Raji (cell line): ENCODE measurements around the gene KAT2A.

Experiments
- POLR2A ChIP-seq: IDR thresholded peaks from 2 replicates; pipeline ENCODE4 v1.6.1; 2011; ENCODE audit warnings: low read depth, low read length, control low read depth; ENCODE audit not compliant: insufficient read depth

The KAT2A gene

GRCh38 chr17:42141382-42141781 is 20.2 kb upstream of the KAT2A start:
- no peak for TF ChIP-seq POLR2A

GRCh38 chr17:42138749-42139492 is 17.8 kb upstream of the KAT2A start:
- TF ChIP-seq POLR2A, result no peak

DNA sequence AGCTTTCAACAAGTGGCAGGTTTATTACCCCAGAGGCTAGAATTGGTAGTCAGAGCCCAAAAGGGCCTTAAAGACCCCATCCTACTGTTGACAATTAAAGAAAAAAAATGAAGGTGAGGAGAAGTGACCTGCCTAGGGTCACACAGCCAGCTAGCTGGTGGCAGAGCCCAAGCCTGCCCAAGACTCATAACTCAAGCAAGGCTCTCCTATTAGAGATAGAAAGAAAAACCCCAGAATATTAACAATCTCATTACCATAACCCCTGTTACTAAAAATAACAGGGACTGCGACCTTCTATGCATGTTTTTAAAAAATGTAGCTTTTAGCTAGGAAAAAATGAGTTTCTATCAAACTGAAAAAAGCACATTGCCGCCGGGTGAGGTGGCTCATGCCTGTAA is 15.5 kb upstream of the KAT2A start:
- no peak for TF ChIP-seq POLR2A

DNA sequence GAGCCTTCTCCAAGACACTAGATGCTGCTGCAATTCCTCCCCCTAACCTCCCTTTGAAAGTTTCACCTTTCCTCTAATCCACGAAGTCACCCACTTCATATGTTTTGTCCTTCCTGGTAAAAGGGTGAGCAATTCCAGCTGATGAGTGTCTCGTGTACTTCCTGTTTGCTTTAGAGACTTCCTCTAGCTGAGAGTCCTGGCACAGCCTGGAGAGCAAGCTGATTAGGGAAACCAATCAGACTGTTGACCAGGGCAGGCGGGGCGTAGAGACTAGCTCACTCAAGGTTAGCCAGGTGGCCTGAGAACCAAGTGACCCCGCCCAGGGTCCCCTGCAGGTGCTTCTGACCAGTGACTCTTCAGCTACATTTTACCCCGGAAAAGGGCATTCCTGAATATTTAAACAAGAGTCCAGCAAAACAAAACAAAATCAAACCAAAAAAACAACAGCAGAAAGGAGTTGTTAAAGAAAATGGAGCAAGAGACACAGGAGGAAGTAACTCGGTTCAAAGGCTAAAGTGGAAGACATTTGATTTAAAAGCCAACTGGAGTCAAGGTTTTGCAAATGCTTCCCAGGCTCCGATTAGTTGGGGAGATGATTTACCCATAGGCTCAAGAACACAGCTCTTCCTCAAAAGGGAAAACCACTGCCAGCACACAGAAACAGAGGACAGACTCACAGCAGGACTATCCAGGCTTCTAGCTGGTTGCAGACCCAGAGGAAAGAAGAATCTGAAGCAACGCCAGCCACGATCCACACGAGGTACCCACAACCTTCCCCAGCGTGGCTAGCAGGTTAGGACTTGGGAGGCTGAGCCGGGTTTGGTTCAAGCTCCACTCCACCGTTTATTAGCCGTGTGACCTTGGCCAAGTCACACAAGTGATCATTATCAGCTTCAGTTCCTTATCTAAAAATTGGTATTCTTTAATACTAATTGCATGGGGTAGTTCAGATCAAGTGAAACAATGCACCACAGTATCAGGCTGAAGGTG is 14.8 kb upstream of the KAT2A start:
- no peak for TF ChIP-seq POLR2A

DNA sequence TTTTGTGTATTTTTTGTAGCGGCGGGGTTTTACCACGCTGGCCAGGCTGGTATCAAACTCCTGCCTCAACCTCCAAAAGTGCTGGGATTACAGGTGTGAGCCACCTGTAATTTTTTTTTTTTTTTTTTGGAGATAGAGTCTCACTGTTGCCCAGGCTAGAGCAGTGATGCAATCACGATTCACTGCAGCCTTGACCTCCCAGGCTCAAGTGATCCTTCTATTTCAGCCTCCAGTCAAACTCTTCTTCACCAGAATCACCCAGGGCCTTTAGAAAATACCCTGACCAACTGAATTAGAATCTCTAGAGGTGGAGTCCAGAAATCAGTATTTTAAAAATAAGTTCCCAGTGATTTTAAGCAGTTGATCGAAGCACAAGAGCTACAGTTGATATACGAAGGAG is 14.0 kb upstream of the KAT2A start:
- TF ChIP-seq POLR2A, result no peak

DNA sequence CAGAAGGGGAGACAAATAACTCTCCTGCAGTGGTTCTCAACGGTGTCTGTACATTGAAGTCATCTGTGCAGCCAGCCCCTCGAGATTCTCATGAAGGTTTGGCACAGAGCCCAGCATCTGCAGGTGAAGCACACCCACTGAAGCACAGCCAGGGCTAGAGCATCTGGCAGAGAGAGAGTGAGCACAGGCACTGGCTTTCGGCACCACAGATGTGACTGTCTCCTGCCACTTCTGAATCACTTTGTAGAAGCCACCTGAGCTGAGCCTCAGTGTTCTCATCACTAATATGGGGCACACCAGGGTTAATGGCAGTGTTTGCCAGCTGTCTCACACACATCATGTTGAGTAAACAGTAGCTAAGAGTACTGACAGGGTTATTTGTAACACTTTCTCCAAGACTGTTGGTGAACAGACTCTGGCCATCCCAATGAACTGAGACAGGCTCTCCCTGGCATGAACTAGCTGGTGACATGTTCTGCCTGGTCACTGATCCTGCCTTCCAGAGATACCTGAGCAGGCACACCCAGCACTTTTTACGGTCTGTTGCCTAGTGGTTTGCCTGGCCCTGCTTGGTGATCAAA is 12.4 kb upstream of the KAT2A start:
- TF ChIP-seq POLR2A, result no peak

- TF ChIP-seq POLR2A, result no peak
Observed at GRCh38 chr17:42132941-42133340, 11.8 kb upstream of the KAT2A start.

DNA sequence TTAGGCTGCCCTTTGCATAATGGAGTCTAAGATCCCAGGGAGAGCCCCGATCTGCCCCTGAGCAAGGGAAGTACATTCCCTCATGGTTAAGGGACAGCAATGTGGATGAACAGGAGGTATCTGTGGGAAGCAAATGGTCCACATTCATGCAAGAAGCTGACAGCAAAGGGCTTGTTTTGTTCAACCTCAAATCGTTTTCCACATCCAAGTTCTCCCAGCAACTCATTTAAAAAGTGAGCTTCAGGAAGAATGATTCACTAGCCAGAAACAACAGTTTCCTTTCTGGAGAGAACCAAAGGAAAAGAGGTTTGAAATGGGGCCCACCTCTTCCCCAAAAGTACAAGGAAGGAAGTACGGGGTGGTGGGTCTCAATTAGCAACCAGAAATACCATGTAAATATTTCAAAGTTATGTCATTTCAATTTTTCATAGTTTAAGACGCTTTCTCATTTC is 10.8 kb upstream of the KAT2A start:
- TF ChIP-seq POLR2A, result no peak

DNA sequence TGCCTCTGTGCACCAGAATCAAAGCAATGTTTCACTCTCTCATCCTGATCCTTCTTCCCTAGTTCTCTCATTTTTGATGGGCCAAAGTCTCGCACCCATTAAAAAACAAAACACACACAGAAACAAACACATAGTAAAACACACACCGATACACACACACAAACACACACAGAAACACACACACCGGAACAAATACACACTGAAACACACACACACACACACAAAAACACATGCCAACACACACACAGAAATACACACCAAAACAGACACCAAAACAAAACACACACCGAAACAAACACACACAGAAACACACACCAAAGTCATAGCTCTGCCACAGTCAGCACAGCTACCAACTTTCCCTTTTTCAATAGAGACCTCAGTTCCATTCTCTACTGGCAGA is 10.1 kb upstream of the KAT2A start:
- TF ChIP-seq POLR2A, result no peak

GRCh38 chr17:42130310-42130936 is 9.3 kb upstream of the KAT2A start:
- TF ChIP-seq POLR2A, result no peak

DNA sequence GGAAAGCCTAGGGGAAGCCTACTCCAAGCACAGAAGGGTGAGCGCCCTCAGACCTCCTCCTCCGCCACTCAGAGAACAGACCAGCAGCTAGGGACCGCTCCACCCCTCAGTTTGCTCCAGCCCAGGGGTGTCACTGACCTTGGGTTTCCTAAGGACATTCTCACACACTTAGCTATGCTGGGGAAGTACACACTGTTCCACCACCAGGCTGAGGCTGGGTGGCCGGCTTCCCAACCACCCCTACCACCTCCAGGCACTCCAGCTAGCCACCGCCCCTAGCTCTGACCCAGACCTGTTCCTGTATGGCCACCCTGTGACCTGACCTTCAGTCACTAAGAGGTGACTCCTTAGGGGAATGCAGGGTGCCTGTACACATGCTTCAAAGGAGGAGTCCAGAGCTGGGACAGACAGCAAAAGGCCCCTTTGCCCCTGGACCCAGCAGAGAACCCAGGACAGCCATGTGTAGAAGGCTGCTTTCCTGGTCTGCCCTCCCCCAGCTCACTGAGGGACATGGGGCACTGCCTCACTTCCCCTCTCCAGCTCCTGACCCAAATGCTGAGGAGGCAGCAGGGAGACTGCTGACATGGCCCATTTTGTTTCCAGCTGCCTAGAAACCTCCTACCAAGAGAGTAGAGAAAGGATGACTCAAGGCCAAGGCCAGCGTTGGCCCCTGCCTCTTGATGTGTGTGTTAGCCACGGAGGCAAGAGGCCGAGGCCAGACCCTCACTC is 8.1 kb upstream of the KAT2A start:
- no peak for TF ChIP-seq POLR2A

GRCh38 chr17:42127414-42127813 is 6.2 kb upstream of the KAT2A start:
- TF ChIP-seq POLR2A, result no peak

DNA sequence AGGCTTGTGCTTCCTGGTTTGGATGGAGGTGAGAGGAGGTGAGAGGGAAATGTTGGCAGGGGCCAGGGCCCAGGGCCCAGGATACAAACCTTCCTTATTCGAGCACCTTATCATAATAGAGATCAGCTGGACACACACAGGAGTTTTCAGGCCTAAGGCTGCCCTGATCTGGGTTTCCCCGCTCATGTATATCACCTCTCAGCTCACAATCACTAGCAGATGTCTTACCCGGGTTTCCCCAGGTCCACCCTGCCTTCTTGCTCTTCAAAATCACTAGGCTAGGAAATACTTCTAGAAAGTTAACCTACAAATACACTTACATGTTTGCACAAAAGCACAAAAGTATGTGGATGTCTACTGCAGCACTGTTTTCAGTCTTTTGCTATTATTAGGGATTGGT is 5.7 kb upstream of the KAT2A start:
- no peak for TF ChIP-seq POLR2A

DNA sequence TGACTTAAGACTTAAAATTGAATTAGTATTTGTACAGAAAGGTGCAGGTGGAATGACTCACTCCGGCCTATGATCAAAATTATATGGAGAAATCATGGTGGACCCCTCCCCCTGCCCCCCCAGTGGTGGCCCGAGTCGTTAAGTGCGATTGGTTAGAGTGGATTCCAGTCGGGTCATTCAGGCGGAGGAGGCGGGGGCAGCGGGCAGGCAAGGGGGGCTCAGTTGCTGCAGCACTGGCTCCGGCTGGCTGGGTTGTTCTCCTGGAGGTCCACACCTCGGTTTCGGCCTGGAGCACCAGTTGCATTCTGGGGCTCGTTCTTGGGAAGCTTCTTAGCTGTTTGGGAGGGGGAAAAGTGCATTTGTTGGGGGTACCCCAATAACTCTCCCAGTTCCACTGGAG is 4.4 kb upstream of the KAT2A start:
- no peak for TF ChIP-seq POLR2A
